ENCODE measurements around the gene EDC3.

- TF ChIP-seq CTCF (IDR thresholded peaks at IDR 0.05) (no peak), ZFX (IDR thresholded peaks at IDR 0.05; ENCODE audit: borderline replicate concordance) (no peak)
Measured at GRCh38 chr15:74723187-74723586, 27.4 kb upstream of the EDC3 start.

Measured in 22Rv1 (cell line).